HepG2 (cell line): ENCODE measurements around the gene PRDX3. TPM values are rescaled to one million over a fixed set of nuclear protein-coding genes. Genes with fewer than 3 reads are reported as not detected.

Experiments used
- KLF16 ChIP-seq, 2 experiments: sonication (generic) in 1 of 2; formaldehyde crosslinking in 1 of 2; IDR thresholded peaks; 2 replicates each; pipeline versions ENCODE4 v1.6.1 to v1.8.0; 2016 to 2023; ENCODE audit warnings: missing genetic modification reagents in 2 of 2, missing compliant biosample characterization in 1 of 2
- MIXL1 ChIP-seq: IDR thresholded peaks from 2 replicates; pipeline ENCODE4 v1.6.1; 2016
- RAD51 ChIP-seq: fragments of 450-650 bp; IDR thresholded peaks from 2 replicates; pipeline ENCODE4 v1.6.1; 2016; ENCODE audit warnings: borderline replicate concordance
- SALL1 ChIP-seq: sonication (generic); formaldehyde crosslinking; IDR thresholded peaks from 2 replicates; pipeline ENCODE4 v1.8.0; 2022; ENCODE audit warnings: mild to moderate bottlenecking, missing genetic modification reagents
- SALL2 ChIP-seq: sonication (generic); formaldehyde crosslinking; IDR thresholded peaks from 2 replicates; pipeline ENCODE4 v1.8.1; 2023; ENCODE audit warnings: mild to moderate bottlenecking, missing genetic modification reagents, inconsistent platforms
- TSC22D2 ChIP-seq: sonication (generic); formaldehyde crosslinking; IDR thresholded peaks from 2 replicates; pipeline ENCODE4 v1.5.1; 2020; ENCODE audit warnings: missing genetic modification reagents, mild to moderate bottlenecking, borderline replicate concordance
- YEATS4 ChIP-seq: sonication (generic); formaldehyde crosslinking; IDR thresholded peaks from 2 replicates; pipeline ENCODE4 v1.4.0; 2020; ENCODE audit warnings: missing genetic modification reagents, borderline replicate concordance
- ZC3H13 ChIP-seq: sonication (generic); formaldehyde crosslinking; IDR thresholded peaks from 2 replicates; pipeline ENCODE4 v1.8.1; 2023; ENCODE audit warnings: mild to moderate bottlenecking, missing genetic modification reagents, moderate library complexity
- ZMYM2 ChIP-seq: sonication (generic); formaldehyde crosslinking; IDR thresholded peaks from 2 replicates; pipeline ENCODE4 v1.8.0; 2022; ENCODE audit warnings: mild to moderate bottlenecking, missing genetic modification reagents
- ZNF138 ChIP-seq: sonication (generic); formaldehyde crosslinking; IDR thresholded peaks from 2 replicates; pipeline ENCODE4 v1.5.0; 2020; ENCODE audit warnings: mild to moderate bottlenecking, low read depth, missing genetic modification reagents
- ZNF543 ChIP-seq: sonication (generic); formaldehyde crosslinking; IDR thresholded peaks from 2 replicates; pipeline ENCODE4 v1.4.0; 2020; ENCODE audit warnings: mild to moderate bottlenecking, missing genetic modification reagents
- ZNF709 ChIP-seq: sonication (generic); formaldehyde crosslinking; IDR thresholded peaks from 2 replicates; pipeline ENCODE4 v1.5.0; 2020; ENCODE audit warnings: mild to moderate bottlenecking, missing genetic modification reagents
- ZNF749 ChIP-seq: sonication (generic); formaldehyde crosslinking; IDR thresholded peaks from 2 replicates; pipeline ENCODE4 v1.8.0; 2022; ENCODE audit warnings: mild to moderate bottlenecking, missing genetic modification reagents, moderate library complexity, borderline replicate concordance
- ZNF761 ChIP-seq: sonication (generic); formaldehyde crosslinking; conservative IDR thresholded peaks from 2 replicates; pipeline ENCODE4 v1.4.0; 2020; ENCODE audit warnings: mild to moderate bottlenecking, missing genetic modification reagents
- polyA plus RNA-seq, 8 experiments: library from polyadenylated mRNA; depleted of rRNA in 3 of 8; stranded (reverse) in 7 of 8; unstranded in 1 of 8; fragments of >200 nt; fragmentation: Illumina TruSeq in 4 of 8; extraction: Trizol in 4 of 8; gene quantifications; 2 replicates each; pipeline versions ENCODE4 v1.2.1 to v1.2.3, GENCODE V29; 2011 to 2016; ENCODE audit warnings: low read depth in 4 of 8, missing spikeins in 1 of 8, mixed read lengths in 1 of 8; ENCODE audit not compliant: insufficient read depth in 1 of 8
- total RNA-seq, 5 experiments: library from RNA; depleted of rRNA; stranded (reverse); fragments of >200 nt; fragmentation: Illumina TruSeq; extraction: Trizol; gene quantifications; 2 replicates each; pipeline ENCODE4 v1.2.3, GENCODE V29; 2016; ENCODE audit warnings: low read depth in 1 of 5
- TF ChIP-seq, protein P1 (sequence below): sonication (generic); formaldehyde crosslinking; IDR thresholded peaks from 2 replicates; pipeline ENCODE4 v1.4.0; 2020; ENCODE audit warnings: missing genetic modification reagents, borderline replicate concordance
- TF ChIP-seq, protein P2 (sequence below), 2 experiments: sonication (generic) in 1 of 2; formaldehyde crosslinking in 1 of 2; IDR thresholded peaks; 2 replicates each; pipeline versions ENCODE4 v1.4.0 to v1.6.1; 2018 to 2020; ENCODE audit warnings: missing genetic modification reagents in 2 of 2, borderline replicate concordance in 1 of 2, low read depth in 1 of 2, mild to moderate bottlenecking in 1 of 2, missing biosample characterization in 1 of 2
- TF ChIP-seq, protein P3 (sequence below): sonication (generic); formaldehyde crosslinking; IDR thresholded peaks from 2 replicates; pipeline ENCODE4 v1.5.0; 2020; ENCODE audit warnings: mild to moderate bottlenecking, missing genetic modification reagents, moderate library complexity
- TF ChIP-seq, protein P4 (sequence below): sonication (generic); formaldehyde crosslinking; IDR thresholded peaks from 2 replicates; pipeline ENCODE4 v1.4.0; 2020; ENCODE audit warnings: missing genetic modification reagents
- TF ChIP-seq, protein P5 (sequence below): sonication (generic); formaldehyde crosslinking; IDR thresholded peaks from 2 replicates; pipeline ENCODE4 v1.4.0; 2020; ENCODE audit warnings: missing genetic modification reagents

Gene PRDX3
- total and polyA plus RNA-seq, 2 of the 13 experiments (the other 11 are each of a cell fraction or from before 2014, with no cell fraction given) = 407 to 565 TPM

DNA sequence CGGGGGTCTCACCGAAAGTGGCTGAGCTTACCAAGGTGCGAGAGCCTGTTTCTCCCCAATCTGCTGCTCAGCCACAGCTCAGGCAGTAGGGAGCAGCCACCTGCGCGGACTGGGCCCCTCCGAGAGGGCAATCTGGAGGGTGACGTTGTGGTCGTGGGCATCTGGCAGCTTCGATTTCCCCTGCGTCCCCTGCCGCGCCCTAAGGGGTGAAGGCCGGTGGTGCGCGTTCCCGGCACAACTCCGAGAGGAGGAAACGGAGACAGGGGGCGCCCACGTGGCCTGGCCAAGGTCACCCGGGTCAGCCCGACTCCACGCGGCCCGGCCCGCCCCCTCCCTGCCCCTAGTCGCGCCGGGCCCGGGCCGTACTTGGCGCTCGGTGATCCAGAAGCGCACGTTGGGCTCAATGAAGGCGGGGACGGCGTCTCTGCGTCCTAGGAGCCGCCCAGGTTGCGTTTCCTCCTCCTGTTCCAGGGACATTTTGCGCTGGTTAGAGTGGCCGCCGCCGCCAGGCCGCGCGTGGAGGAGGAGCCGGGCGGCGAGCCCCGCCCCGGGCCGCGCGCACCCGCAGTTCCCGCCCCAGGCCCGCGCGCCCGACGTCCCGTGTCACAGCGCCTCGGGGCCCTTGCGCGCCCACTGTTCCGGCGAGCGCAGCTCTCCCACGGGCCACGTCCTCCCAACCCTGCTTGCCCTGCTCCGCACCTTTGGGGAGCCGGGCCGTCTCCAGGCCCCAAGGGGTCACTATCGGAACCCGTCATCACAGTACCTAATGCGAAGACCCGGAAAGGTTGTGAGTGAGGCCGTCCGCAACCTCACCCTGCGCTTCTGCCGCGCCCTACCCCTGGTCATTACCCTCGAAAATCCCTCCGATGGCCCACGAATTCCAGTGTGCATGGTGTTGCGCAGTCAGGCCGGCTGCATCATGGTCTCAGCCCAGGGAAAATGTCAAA, 13.2 kb downstream of the PRDX3 start, which contains the start of gene SFXN4 (continued):
- TF ChIP-seq, protein P1, sequence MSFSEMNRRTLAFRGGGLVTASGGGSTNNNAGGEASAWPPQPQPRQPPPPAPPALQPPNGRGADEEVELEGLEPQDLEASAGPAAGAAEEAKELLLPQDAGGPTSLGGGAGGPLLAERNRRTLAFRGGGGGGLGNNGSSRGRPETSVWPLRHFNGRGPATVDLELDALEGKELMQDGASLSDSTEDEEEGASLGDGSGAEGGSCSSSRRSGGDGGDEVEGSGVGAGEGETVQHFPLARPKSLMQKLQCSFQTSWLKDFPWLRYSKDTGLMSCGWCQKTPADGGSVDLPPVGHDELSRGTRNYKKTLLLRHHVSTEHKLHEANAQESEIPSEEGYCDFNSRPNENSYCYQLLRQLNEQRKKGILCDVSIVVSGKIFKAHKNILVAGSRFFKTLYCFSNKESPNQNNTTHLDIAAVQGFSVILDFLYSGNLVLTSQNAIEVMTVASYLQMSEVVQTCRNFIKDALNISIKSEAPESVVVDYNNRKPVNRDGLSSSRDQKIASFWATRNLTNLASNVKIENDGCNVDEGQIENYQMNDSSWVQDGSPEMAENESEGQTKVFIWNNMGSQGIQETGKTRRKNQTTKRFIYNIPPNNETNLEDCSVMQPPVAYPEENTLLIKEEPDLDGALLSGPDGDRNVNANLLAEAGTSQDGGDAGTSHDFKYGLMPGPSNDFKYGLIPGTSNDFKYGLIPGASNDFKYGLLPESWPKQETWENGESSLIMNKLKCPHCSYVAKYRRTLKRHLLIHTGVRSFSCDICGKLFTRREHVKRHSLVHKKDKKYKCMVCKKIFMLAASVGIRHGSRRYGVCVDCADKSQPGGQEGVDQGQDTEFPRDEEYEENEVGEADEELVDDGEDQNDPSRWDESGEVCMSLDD (CRISPR knock-in tag) = peak; percentile 30; the same call in 1 of the 2 replicates
- TF ChIP-seq SALL1 (CRISPR knock-in tag) (peak; percentile 76), ZNF709 (CRISPR knock-in tag) (peak; percentile 42; the same call in 1 of the 2 replicates), ZNF749 (CRISPR knock-in tag) (no peak), RAD51 (no peak), YEATS4 (CRISPR knock-in tag) (peak; percentile 97), SALL2 (CRISPR knock-in tag) (peak; percentile 44; the same call in 1 of the 2 replicates), ZNF543 (CRISPR knock-in tag) (0 out of 2 replicates have a peak, but pooled peaks have one; percentile 68), ZC3H13 (CRISPR knock-in tag) (peak; percentile 46; the same call in 1 of the 2 replicates), ZMYM2 (CRISPR knock-in tag) (0 out of 2 replicates have a peak, but pooled peaks have one; percentile 24), KLF16 (CRISPR knock-in tag; IDR thresholded peaks at IDR 0.05) (peak in 1 of 2 experiments; percentile 87; a peak in 2 of 4 replicates), MIXL1 (CRISPR knock-in tag) (peak; percentile 46; the same call in 1 of the 2 replicates), TSC22D2 (CRISPR knock-in tag) (peak; percentile 66; the same call in 1 of the 2 replicates), ZNF761 (CRISPR knock-in tag) (no peak), ZNF138 (CRISPR knock-in tag) (peak; percentile 21; the same call in 1 of the 2 replicates)
- TF ChIP-seq, protein P2, sequence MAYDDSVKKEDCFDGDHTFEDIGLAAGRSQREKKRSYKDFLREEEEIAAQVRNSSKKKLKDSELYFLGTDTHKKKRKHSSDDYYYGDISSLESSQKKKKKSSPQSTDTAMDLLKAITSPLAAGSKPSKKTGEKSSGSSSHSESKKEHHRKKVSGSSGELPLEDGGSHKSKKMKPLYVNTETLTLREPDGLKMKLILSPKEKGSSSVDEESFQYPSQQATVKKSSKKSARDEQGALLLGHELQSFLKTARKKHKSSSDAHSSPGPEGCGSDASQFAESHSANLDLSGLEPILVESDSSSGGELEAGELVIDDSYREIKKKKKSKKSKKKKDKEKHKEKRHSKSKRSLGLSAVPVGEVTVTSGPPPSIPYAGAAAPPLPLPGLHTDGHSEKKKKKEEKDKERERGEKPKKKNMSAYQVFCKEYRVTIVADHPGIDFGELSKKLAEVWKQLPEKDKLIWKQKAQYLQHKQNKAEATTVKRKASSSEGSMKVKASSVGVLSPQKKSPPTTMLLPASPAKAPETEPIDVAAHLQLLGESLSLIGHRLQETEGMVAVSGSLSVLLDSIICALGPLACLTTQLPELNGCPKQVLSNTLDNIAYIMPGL (CRISPR knock-in tag; IDR thresholded peaks at IDR 0.05; ENCODE audit: borderline replicate concordance in 1 of 2, low read depth in 1 of 2) = peak; percentile 72 to 82; a peak in 2 of 4 replicates
- TF ChIP-seq, protein P3, sequence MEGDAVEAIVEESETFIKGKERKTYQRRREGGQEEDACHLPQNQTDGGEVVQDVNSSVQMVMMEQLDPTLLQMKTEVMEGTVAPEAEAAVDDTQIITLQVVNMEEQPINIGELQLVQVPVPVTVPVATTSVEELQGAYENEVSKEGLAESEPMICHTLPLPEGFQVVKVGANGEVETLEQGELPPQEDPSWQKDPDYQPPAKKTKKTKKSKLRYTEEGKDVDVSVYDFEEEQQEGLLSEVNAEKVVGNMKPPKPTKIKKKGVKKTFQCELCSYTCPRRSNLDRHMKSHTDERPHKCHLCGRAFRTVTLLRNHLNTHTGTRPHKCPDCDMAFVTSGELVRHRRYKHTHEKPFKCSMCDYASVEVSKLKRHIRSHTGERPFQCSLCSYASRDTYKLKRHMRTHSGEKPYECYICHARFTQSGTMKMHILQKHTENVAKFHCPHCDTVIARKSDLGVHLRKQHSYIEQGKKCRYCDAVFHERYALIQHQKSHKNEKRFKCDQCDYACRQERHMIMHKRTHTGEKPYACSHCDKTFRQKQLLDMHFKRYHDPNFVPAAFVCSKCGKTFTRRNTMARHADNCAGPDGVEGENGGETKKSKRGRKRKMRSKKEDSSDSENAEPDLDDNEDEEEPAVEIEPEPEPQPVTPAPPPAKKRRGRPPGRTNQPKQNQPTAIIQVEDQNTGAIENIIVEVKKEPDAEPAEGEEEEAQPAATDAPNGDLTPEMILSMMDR (CRISPR knock-in tag) = peak; percentile 64
- TF ChIP-seq, protein P4, sequence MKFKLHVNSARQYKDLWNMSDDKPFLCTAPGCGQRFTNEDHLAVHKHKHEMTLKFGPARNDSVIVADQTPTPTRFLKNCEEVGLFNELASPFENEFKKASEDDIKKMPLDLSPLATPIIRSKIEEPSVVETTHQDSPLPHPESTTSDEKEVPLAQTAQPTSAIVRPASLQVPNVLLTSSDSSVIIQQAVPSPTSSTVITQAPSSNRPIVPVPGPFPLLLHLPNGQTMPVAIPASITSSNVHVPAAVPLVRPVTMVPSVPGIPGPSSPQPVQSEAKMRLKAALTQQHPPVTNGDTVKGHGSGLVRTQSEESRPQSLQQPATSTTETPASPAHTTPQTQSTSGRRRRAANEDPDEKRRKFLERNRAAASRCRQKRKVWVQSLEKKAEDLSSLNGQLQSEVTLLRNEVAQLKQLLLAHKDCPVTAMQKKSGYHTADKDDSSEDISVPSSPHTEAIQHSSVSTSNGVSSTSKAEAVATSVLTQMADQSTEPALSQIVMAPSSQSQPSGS = peak; percentile 22; the same call in 1 of the 2 replicates
- TF ChIP-seq, protein P5, sequence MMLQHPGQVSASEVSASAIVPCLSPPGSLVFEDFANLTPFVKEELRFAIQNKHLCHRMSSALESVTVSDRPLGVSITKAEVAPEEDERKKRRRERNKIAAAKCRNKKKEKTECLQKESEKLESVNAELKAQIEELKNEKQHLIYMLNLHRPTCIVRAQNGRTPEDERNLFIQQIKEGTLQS (CRISPR knock-in tag) = peak; percentile 67; the same call in 1 of the 2 replicates
